H1 (cell line): Measurements from ENCODE around the gene DELE1.

Experiments
- BRCA1 ChIP-seq: IDR thresholded peaks from 2 replicates; pipeline ENCODE4 v1.6.1; 2012; ENCODE audit warnings: low read depth, low read length, improper control_type of control experiment
- CTCF ChIP-seq, 3 experiments: IDR thresholded peaks; 1 replicate in 2 of 3; 2 replicates in 1 of 3; pipeline versions ENCODE4 v1.5.1 to v1.6.1; 2011; ENCODE audit warnings: low read length in 3 of 3, mild to moderate bottlenecking in 3 of 3, inconsistent platforms in 2 of 3, low read depth in 1 of 3, moderate library complexity in 1 of 3; ENCODE audit not compliant: insufficient read depth in 1 of 3; ENCODE audit errors: control extremely low read depth in 1 of 3
- EP300 ChIP-seq, 2 experiments: IDR thresholded peaks; 1 replicate in 1 of 2; 2 replicates in 1 of 2; pipeline ENCODE4 v1.6.1; 2011 to 2012; ENCODE audit warnings: low read depth in 2 of 2, low read length in 2 of 2, mild to moderate bottlenecking in 2 of 2, borderline replicate concordance in 1 of 2, inconsistent platforms in 1 of 2, moderate library complexity in 1 of 2
- GABPA ChIP-seq: IDR thresholded peaks from 2 replicates; pipeline ENCODE4 v1.6.1; 2011; ENCODE audit warnings: mild to moderate bottlenecking, low read length, moderate library complexity, borderline replicate concordance; ENCODE audit not compliant: insufficient read depth
- POLR2A ChIP-seq, 2 experiments: IDR thresholded peaks; 1 replicate in 1 of 2; 2 replicates in 1 of 2; pipeline ENCODE4 v1.6.1; 2011; ENCODE audit warnings: low read depth in 2 of 2, low read length in 2 of 2, mild to moderate bottlenecking in 2 of 2; ENCODE audit errors: control extremely low read depth in 1 of 2
- POLR2AphosphoS5 ChIP-seq: IDR thresholded peaks from 2 replicates; pipeline ENCODE4 v1.6.1; 2011; ENCODE audit warnings: low read depth, low read length
- RAD21 ChIP-seq, 2 experiments: IDR thresholded peaks in 1 of 2; conservative IDR thresholded peaks in 1 of 2; 2 replicates each; pipeline ENCODE4 v1.6.1; 2011; ENCODE audit warnings: low read depth in 2 of 2, low read length in 2 of 2, improper control_type of control experiment in 1 of 2, inconsistent platforms in 1 of 2, mild to moderate bottlenecking in 1 of 2, moderate library complexity in 1 of 2
- SIN3A ChIP-seq, 2 experiments: IDR thresholded peaks in 1 of 2; conservative IDR thresholded peaks in 1 of 2; 2 replicates each; pipeline ENCODE4 v1.6.1; 2011 to 2012; ENCODE audit warnings: low read length in 2 of 2, improper control_type of control experiment in 1 of 2, low read depth in 1 of 2, mild to moderate bottlenecking in 1 of 2

GRCh38 chr5:141883892-141884318, 39.8 kb upstream of the DELE1 start:
- no peak for TF ChIP-seq BRCA1
- TF ChIP-seq CTCF (IDR thresholded peaks at IDR 0.05; ENCODE audit: control extremely low read depth in 1 of 3, insufficient read depth in 1 of 3, low read depth in 1 of 3, low read length in 3 of 3): no peak
- TF ChIP-seq POLR2A (IDR thresholded peaks at IDR 0.05; ENCODE audit: control extremely low read depth in 1 of 2, low read depth in 2 of 2, low read length in 2 of 2): no peak
- TF ChIP-seq EP300 (IDR thresholded peaks at IDR 0.05; ENCODE audit: borderline replicate concordance in 1 of 2, low read depth in 2 of 2, low read length in 2 of 2): no peak
- no peak for TF ChIP-seq GABPA
- TF ChIP-seq POLR2AphosphoS5: no peak
- no peak for TF ChIP-seq SIN3A (conservative IDR thresholded peaks at IDR 0.05 in 1 of 2, IDR thresholded peaks at IDR 0.05 in 1 of 2; ENCODE audit: low read depth in 1 of 2, low read length in 2 of 2)
- TF ChIP-seq RAD21 (IDR thresholded peaks at IDR 0.05 in 1 of 2, conservative IDR thresholded peaks at IDR 0.05 in 1 of 2; ENCODE audit: low read depth in 2 of 2, low read length in 2 of 2): no peak
